NB4 (cell line): ENCODE results near the gene UQCC3.

Experiments used
- MYC ChIP-seq: IDR thresholded peaks from 2 replicates; pipeline ENCODE4 v1.6.1; 2011; ENCODE audit warnings: low read depth, low read length
- POLR2A ChIP-seq: IDR thresholded peaks from 2 replicates; pipeline ENCODE4 v1.6.1; 2011; ENCODE audit warnings: mild to moderate bottlenecking; ENCODE audit not compliant: insufficient read length; ENCODE audit errors: extremely low read depth
- TF ChIP-seq, protein P1 (sequence below): IDR thresholded peaks from one replicate; pipeline ENCODE4 v1.5.1; 2012; ENCODE audit warnings: low read depth, low read length
- TF ChIP-seq, protein P2 (sequence below): IDR thresholded peaks from 2 replicates; pipeline ENCODE4 v1.6.1; 2011; ENCODE audit warnings: low read depth, low read length

DNA sequence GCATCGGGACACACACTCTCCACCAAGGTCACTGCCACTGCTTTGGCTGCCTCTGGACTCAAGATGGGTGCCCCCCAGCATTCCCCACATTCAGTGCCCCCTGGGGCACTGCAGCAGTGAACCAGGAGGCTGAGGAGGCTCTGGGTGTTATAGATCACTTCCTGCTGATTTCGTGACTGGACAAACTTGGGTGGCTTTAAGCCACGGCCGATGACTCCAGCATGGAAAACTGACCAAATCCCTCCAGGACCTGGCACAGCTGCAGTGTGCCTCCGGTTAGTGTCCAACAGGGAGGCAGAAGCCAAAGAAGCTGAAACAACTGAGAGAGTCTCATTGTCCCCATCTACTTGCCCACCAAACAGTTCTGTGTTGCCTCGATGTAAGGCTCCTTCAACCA, 23.9 kb upstream of the UQCC3 start:
- TF ChIP-seq, protein P1, sequence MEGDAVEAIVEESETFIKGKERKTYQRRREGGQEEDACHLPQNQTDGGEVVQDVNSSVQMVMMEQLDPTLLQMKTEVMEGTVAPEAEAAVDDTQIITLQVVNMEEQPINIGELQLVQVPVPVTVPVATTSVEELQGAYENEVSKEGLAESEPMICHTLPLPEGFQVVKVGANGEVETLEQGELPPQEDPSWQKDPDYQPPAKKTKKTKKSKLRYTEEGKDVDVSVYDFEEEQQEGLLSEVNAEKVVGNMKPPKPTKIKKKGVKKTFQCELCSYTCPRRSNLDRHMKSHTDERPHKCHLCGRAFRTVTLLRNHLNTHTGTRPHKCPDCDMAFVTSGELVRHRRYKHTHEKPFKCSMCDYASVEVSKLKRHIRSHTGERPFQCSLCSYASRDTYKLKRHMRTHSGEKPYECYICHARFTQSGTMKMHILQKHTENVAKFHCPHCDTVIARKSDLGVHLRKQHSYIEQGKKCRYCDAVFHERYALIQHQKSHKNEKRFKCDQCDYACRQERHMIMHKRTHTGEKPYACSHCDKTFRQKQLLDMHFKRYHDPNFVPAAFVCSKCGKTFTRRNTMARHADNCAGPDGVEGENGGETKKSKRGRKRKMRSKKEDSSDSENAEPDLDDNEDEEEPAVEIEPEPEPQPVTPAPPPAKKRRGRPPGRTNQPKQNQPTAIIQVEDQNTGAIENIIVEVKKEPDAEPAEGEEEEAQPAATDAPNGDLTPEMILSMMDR = no peak
- TF ChIP-seq POLR2A (no peak), MYC (no peak)
- TF ChIP-seq, protein P2, sequence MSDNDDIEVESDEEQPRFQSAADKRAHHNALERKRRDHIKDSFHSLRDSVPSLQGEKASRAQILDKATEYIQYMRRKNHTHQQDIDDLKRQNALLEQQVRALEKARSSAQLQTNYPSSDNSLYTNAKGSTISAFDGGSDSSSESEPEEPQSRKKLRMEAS = no peak
